Neural progenitor cell (in vitro differentiated cells): ENCODE data around the gene FAM83F.

ENCODE experiments used
- EZH2 ChIP-seq: fragments of 200-600 bp; sonication (generic); IDR thresholded peaks from 2 replicates; pipeline ENCODE4 v1.6.1; 2017; ENCODE audit warnings: antibody characterized with exemption, mild to moderate bottlenecking, moderate library complexity
- EZH2phosphoT487 ChIP-seq: fragments of 200-600 bp; sonication (generic); IDR thresholded peaks from 2 replicates; pipeline ENCODE4 v1.6.1; 2017; ENCODE audit warnings: antibody characterized with exemption
- TF ChIP-seq, protein P1 (sequence below): fragments of 200-600 bp; sonication (generic); IDR thresholded peaks from 2 replicates; pipeline ENCODE4 v1.5.1; 2017; ENCODE audit warnings: antibody characterized with exemption, mild to moderate bottlenecking

DNA sequence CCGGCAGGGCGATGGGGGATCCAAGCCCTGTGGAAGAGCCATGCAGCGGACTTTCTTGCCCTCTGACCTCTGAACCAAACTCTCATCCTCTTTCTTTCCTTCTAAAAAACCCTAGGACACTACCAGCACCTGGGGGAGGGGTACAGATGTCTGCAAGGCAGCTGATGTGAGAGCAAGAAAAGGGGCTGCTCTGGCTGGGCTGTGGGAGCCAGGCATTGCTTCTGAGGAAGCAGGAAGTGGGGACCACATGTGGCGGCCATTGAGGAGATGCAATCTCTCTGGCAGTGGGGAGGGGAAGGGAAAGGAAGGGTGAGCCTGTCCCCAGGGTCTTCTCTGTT, 36.0 kb downstream of the FAM83F start:
- no peak for TF ChIP-seq EZH2phosphoT487
- TF ChIP-seq, protein P1, sequence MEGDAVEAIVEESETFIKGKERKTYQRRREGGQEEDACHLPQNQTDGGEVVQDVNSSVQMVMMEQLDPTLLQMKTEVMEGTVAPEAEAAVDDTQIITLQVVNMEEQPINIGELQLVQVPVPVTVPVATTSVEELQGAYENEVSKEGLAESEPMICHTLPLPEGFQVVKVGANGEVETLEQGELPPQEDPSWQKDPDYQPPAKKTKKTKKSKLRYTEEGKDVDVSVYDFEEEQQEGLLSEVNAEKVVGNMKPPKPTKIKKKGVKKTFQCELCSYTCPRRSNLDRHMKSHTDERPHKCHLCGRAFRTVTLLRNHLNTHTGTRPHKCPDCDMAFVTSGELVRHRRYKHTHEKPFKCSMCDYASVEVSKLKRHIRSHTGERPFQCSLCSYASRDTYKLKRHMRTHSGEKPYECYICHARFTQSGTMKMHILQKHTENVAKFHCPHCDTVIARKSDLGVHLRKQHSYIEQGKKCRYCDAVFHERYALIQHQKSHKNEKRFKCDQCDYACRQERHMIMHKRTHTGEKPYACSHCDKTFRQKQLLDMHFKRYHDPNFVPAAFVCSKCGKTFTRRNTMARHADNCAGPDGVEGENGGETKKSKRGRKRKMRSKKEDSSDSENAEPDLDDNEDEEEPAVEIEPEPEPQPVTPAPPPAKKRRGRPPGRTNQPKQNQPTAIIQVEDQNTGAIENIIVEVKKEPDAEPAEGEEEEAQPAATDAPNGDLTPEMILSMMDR: no peak
- no peak for TF ChIP-seq EZH2
